Breast epithelium (tissue), 4 donors: ENCODE results near the gene IL20RB. TPM values are rescaled to one million over a fixed set of nuclear protein-coding genes. Genes with fewer than 3 reads are reported as not detected.
"Not testable (repeated sequence)": the region's sequence is repeated elsewhere in the genome, so short reads cannot be mapped to it uniquely, and the experiment has no call there.

Source experiments
- DNase-seq, 2 donors: peaks; one replicate each; pipeline ENCODE4 v3.0.0-alpha.2; 2019; ENCODE audit warnings: low spot score in 2 of 2
- H3K27ac ChIP-seq, 2 donors: fragments of 200-600 bp; sonication (generic) in 1 of 2; one replicate each; pipeline ENCODE4 v1.5.1; 2016 to 2019; ENCODE audit warnings: mild to moderate bottlenecking in 1 of 2
- H3K27me3 ChIP-seq, 2 donors: fragments of 200-600 bp; sonication (generic) in 1 of 2; one replicate each; pipeline versions ENCODE4 v1.5.1 to v1.6.0; 2017 to 2019; ENCODE audit warnings: control low read depth in 1 of 2, mild to moderate bottlenecking in 1 of 2
- H3K36me3 ChIP-seq: fragments of 200-600 bp; one replicate; pipeline ENCODE4 v1.5.1; 2019
- H3K4me1 ChIP-seq, 2 donors: fragments of 200-600 bp; sonication (generic); one replicate each; pipeline ENCODE4 v1.5.1; 2016 to 2019; ENCODE audit warnings: control low read depth in 1 of 2
- H3K4me3 ChIP-seq, 3 donors: fragments of 200-600 bp; sonication (generic); 1 replicate in 2 of 3; 2 replicates in 1 of 3; pipeline ENCODE4 v1.5.1; 2016 to 2019; ENCODE audit warnings: mild to moderate bottlenecking in 3 of 3, moderate library complexity in 2 of 3
- H3K9me3 ChIP-seq, 2 donors: fragments of 200-600 bp; sonication (generic) in 1 of 2; one replicate each; pipeline ENCODE4 v1.5.1; 2016 to 2019; ENCODE audit warnings: control low read depth in 1 of 2
- POLR2A ChIP-seq: fragments of 450-650 bp; IDR thresholded peaks from one replicate; pipeline ENCODE4 v1.6.1; 2016; ENCODE audit warnings: antibody characterized with exemption, mild to moderate bottlenecking, moderate library complexity
- POLR2AphosphoS5 ChIP-seq, 3 donors: sonication (generic); formaldehyde crosslinking; IDR thresholded peaks; one replicate each; pipeline ENCODE4 v1.6.1; 2017; ENCODE audit warnings: antibody characterized with exemption in 3 of 3
- intact Hi-C: fragments of 100-400 bp; cut with DNase I; formaldehyde crosslinking; loops from one replicate; pipeline ENCODE4 v1.15.1; 2023; ENCODE audit warnings: low total_unique reads
- total RNA-seq, 3 donors: library from RNA; depleted of rRNA; stranded (reverse); fragments of >200 nt; gene quantifications; one replicate each; pipeline ENCODE4 v1.1.0, GENCODE V29; 2016
- TF ChIP-seq, protein P1 (sequence below), 3 donors: fragments of 450-650 bp; IDR thresholded peaks; one replicate each; pipeline ENCODE4 v1.5.1; 2016 to 2017; ENCODE audit warnings: antibody characterized with exemption in 3 of 3, mild to moderate bottlenecking in 3 of 3, moderate library complexity in 3 of 3

IL20RB gene
- total RNA-seq, 3 donors from 2014 or later = 1.6 to 2.2 (median 1.6) TPM

DNA sequence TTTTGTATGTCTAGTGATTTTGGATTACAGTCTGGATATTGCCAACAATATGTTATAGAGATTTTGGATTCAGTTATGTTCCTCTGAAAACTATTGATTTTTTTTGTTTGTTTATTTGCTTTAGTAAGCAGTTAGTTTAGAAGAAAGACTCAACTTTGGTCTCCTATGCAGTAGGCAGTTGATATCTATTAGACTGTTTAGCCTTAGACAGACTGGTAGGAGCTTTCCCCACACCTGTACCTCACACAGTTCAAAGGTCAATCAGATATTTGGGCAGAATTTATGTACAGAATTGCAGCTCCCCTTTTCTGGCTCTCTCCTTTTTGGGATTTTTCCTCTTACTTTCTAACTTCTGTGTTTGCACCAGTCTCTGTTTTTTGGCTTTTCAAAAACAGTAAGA, 42.3 kb downstream of the IL20RB start:
- no peaks in the 10 kb centered on the region for H3K27me3 ChIP-seq
- no peaks in the 10 kb centered on the region for H3K9me3 ChIP-seq
- TF ChIP-seq POLR2A = no peak
- TF ChIP-seq, protein P1, sequence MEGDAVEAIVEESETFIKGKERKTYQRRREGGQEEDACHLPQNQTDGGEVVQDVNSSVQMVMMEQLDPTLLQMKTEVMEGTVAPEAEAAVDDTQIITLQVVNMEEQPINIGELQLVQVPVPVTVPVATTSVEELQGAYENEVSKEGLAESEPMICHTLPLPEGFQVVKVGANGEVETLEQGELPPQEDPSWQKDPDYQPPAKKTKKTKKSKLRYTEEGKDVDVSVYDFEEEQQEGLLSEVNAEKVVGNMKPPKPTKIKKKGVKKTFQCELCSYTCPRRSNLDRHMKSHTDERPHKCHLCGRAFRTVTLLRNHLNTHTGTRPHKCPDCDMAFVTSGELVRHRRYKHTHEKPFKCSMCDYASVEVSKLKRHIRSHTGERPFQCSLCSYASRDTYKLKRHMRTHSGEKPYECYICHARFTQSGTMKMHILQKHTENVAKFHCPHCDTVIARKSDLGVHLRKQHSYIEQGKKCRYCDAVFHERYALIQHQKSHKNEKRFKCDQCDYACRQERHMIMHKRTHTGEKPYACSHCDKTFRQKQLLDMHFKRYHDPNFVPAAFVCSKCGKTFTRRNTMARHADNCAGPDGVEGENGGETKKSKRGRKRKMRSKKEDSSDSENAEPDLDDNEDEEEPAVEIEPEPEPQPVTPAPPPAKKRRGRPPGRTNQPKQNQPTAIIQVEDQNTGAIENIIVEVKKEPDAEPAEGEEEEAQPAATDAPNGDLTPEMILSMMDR (IDR thresholded peaks at IDR 0.05) = no peak
- no peak for TF ChIP-seq POLR2AphosphoS5 (IDR thresholded peaks at IDR 0.05)
- H3K4me3 ChIP-seq = no peak overlapping the region
- H3K27ac ChIP-seq = no peak overlapping the region
- no peak for DNase-seq
- peaks cover 0 to 7% of the 10 kb centered on the region in 2 donors for H3K4me1 ChIP-seq
- no peaks in the 10 kb centered on the region for H3K36me3 ChIP-seq
- intact Hi-C loops = no loop called here

GRCh38 chr3:137007376-137007775, 49.6 kb downstream of the IL20RB start:
- H3K27me3 ChIP-seq, DNase-seq, H3K4me1 ChIP-seq, H3K36me3 ChIP-seq, H3K4me3 ChIP-seq, H3K9me3 ChIP-seq, intact Hi-C loops, H3K27ac ChIP-seq: not testable (repeated sequence)

DNA sequence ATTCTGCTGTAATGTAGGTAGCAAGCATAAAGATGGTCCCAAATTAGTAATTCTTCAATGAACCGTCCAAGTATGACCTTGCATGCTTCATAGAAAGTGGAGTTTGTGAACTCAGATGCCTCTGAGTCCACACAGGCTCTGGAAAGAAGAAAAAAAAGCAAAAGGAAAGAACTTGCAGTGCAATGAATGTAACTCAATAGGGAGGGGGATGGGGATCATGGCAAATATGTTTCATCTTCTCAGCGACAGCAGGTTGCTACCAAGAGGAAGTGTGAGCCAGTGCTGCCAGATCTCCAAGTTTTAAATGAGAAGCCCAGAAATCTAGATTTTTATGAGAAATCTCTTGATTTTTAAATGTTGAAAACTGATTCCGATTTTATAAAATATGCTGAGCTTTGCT, 50.3 kb downstream of the IL20RB start:
- Histone ChIP-seq H3K27ac (no peak overlapping the region), H3K36me3 (no peaks in the 10 kb centered on the region), H3K9me3 (no peaks in the 10 kb centered on the region), H3K4me3 (no peak overlapping the region), H3K4me1 (no peaks in the 10 kb centered on the region), H3K27me3 (no peaks in the 10 kb centered on the region)
- DNase-seq = no peak
- no peak for TF ChIP-seq POLR2A
- TF ChIP-seq, protein P1 (IDR thresholded peaks at IDR 0.05) = no peak
- TF ChIP-seq POLR2AphosphoS5 (IDR thresholded peaks at IDR 0.05) = no peak
- intact Hi-C loops = no loop called here

GRCh38 chr3:137008976-137009375, 51.2 kb downstream of the IL20RB start:
- Histone ChIP-seq H3K9me3 (no peaks in the 10 kb centered on the region), H3K36me3 (no peaks in the 10 kb centered on the region), H3K27ac (no peak overlapping the region), H3K4me3 (no peak overlapping the region), H3K4me1 (no peaks in the 10 kb centered on the region), H3K27me3 (no peaks in the 10 kb centered on the region)
- intact Hi-C loops = no loop called here
- TF ChIP-seq POLR2A = no peak
- TF ChIP-seq POLR2AphosphoS5 (IDR thresholded peaks at IDR 0.05) = no peak
- TF ChIP-seq, protein P1 (IDR thresholded peaks at IDR 0.05) = no peak
- DNase-seq = no peak

- Histone ChIP-seq H3K36me3 (no peaks in the 10 kb centered on the region), H3K4me3 (no peak overlapping the region), H3K27ac (no peak overlapping the region), H3K27me3 (no peaks in the 10 kb centered on the region), H3K4me1 (no peaks in the 10 kb centered on the region), H3K9me3 (no peaks in the 10 kb centered on the region)
- intact Hi-C loops = no loop called here
- TF ChIP-seq, protein P1 (IDR thresholded peaks at IDR 0.05) = no peak
- no peak for TF ChIP-seq POLR2A
- no peak for DNase-seq
Measured at GRCh38 chr3:137010137-137010536, 52.4 kb downstream of the IL20RB start.

- intact Hi-C loops = no loop called here
- H3K9me3 ChIP-seq = no peaks in the 10 kb centered on the region
Measured at GRCh38 chr3:137011153-137011552, 53.4 kb downstream of the IL20RB start.

More at GRCh38 chr3:137011153-137011552, 53.4 kb downstream of the IL20RB start:
- Histone ChIP-seq H3K36me3 (no peaks in the 10 kb centered on the region), H3K4me3 (no peak overlapping the region), H3K27ac (no peak overlapping the region), H3K27me3 (no peaks in the 10 kb centered on the region), H3K4me1 (no peaks in the 10 kb centered on the region)
- TF ChIP-seq, protein P1 (IDR thresholded peaks at IDR 0.05) = no peak
- DNase-seq = no peak
